HG03039 (cell line): ENCODE data around the gene WDR44.
"Not testable (repeated sequence)": the region's sequence is repeated elsewhere in the genome, so short reads cannot be mapped to it uniquely, and the experiment has no call there.

Source experiments
- ATAC-seq: cut with Tn5 transposase; IDR thresholded peaks from one replicate; pipeline ENCODE4 v1.9.1; 2021; ENCODE audit warnings: mild to moderate bottlenecking, moderate library complexity; ENCODE audit not compliant: unreplicated experiment

Gene WDR44

DNA sequence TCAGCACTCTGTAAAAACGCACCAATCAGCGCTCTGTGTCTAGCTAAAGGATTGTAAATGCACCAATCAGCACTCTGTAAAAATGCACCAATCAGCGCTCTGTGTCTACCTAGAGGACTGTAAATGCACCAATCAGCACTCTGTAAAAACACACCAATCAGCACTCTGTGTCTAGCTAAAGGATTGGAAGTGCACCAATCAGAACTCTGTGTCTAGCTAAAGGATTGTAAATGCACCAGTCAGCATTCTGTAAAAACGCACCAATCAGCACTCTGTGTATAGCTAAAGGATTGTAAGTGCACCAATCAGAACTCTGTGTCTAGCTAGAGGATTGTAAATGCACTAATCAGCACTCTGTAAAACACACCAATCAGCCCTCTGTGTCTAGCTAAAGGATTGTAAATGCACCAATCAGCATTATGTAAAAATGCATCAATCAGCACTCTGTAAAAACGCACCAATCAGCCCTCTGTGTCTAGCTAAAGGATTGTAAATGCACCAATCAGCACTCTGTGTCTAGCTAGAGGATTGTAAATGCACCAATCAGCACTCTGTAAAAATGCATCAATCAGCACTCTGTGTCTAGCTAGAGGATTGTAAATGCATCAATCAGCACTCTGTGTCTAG is 124.9 kb downstream of the WDR44 start:
- not testable (repeated sequence) for ATAC-seq

DNA sequence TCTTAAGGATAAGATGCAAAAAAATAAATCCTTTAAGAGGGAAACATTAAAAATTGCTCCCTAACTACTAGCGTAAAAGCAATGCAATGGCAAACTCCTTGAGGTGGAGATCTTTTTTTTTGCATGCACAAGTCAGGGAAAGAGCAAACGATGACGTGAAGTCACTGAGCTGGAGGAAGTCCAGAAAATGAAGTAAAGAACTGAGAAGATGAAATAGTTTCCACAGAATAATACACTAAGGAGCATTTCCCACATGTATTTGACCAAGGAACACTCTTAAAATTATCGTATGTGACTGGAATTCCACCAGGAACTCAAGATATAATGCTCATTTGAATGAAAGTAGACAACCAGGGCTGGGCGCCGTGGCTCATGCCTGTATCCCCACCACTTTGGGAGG is 128.7 kb downstream of the WDR44 start:
- ATAC-seq = no peak

DNA sequence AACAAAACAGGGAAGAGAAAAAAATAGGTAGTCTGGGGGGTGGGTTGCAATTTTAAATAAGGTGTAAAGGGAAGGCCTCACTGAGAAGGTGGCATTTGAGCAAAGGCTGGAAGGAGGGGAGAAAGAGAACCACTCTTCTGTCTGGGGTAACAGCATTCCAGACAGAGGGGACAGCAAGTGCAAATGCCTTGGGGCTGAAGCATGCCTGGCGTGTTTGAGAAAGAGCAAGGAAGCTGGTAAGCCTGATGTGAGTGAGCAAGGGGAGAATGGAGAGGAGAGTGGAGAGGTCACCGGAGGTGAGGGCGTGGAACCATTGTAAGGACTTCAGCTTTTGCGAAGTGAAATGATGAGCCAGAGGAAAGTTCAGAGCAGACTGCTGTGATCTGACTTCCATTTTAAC is 130.0 kb downstream of the WDR44 start:
- no peak for ATAC-seq

DNA sequence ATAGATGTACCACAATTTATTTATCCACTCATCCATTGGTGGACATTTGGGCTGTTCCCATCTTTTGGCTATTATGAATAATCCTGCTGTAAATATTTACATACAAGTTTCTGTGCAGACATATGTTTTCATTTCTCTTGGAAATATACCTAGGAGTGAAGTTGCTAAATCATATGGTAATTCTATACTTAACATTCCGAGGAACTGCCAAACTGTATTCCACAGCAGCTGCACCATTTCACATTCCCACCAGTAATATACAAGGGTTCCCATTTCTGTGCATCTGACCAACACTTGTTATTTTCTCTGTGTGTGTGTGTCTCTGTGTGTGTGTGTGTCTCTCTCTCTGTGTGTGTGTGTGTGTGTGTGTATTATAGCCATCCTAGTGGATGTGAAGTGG is 134.3 kb downstream of the WDR44 start:
- no peak for ATAC-seq

DNA sequence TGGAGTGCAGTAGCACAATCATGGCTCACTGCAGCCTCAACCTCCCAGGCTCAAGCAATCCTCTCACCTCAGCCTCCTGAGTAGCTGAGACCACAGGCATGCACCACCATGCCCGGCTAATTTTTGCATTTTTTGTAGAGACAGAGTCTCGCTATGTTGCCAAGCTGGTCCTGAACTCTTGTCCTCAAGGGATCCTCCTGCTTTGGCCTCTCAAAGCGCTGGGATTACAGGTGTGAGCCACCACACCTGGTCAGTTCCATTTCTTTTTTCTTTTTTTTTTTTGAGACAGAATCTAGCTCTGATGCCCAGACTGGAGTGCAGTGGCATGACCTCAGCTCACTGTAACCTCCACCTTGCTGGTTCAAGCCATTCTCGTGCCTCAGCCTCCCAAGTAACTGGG is 136.5 kb downstream of the WDR44 start:
- not testable (repeated sequence) for ATAC-seq

DNA sequence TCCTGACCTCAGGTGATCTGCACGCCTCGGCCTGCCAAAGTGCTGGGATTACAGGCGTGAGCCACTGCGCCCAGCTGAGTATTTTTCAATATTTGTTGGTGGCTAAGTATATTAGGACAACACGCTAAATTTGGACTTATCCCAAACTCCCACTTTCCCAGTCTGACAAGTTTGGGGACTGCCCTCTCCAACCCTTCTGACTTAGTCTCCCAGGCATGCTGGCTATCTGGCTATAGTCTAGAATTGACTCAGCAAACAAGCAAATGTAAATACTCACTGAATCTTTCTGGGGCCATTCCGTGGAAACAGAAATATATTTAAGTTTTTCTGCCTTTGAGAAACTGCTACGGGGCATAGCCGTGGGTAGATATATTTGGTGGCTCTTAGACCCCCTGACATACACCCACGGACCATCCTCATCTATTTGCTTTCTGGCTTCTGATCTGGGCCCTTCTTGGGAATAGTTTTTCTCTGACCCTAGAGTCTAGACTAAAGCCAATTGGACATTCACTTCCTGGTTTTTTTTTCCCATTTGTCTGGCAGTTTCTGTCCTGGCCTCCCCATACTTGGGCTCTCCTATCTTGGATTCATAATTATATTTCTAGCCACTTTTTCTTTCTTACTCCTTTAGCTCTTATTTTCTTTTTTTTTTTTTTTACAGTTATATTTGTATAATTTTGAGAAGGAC is 138.5 kb downstream of the WDR44 start:
- ATAC-seq = no peak

DNA sequence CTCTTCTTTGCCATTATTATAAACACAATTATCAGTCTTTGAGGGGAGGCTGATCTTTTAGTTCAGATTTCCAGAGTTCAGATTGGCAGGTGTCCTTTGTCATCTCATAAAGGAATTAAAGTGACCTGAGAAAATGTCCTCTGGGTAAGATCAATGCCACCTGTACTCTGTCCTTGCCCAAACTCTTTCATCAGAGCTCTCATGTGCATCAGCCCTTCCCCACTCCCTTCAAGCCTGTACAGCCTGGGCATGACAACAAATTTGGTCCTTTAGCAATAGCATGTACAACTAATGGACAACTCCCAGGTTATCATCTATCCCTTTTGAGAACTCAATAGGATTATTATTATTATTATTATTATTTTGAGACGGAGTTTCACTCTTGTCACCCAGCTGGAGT is 140.8 kb downstream of the WDR44 start:
- not testable (repeated sequence) for ATAC-seq

DNA sequence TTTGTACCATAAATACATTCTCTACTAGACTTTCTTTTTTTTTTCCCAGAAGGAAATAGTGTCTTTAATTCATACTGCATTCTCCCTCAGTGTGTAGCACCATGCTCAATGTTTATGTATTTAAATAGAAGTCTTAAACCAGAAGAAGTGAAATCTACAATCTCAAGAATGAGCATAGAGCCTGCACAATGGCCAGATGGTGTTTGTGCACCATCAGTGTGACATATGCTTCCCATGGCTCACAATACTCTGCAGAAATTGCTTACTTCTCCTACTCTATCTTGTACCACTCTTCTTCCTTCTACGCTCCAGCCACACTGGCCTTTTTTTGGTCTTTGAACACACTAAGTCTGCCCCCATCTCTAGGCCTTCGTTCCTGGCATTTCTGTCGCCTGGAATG is 147.1 kb downstream of the WDR44 start:
- ATAC-seq = no peak

DNA sequence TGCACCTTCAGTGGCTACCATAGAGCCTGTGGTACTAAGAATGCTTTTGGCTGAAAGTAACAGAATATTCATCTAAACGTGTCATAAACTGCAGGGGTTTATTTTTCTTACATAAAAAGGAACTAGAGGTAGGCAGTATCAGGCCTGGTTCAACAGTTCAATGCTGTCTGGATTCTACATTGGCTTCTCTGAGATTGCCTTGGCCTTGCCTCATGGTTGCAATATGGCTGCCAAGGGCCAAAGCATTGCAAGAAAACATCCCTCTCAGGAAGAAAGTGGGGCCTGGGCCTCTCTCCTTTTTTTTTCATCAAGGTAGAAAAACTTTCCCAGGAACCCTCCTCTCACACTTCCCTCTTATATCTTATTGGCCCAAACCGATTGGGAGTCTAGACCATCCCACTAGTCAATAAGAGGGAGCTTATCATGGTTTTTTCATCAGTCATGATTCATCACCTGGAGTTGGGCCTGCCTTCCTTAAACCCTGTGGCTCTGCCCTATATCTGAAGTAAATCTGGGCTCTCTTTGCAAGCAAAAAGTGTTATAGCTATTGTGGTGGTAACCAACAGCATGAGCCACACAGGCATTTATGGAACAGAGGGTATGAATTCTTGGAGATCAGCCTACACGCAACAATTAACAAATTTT is 147.9 kb downstream of the WDR44 start:
- ATAC-seq = no peak

DNA sequence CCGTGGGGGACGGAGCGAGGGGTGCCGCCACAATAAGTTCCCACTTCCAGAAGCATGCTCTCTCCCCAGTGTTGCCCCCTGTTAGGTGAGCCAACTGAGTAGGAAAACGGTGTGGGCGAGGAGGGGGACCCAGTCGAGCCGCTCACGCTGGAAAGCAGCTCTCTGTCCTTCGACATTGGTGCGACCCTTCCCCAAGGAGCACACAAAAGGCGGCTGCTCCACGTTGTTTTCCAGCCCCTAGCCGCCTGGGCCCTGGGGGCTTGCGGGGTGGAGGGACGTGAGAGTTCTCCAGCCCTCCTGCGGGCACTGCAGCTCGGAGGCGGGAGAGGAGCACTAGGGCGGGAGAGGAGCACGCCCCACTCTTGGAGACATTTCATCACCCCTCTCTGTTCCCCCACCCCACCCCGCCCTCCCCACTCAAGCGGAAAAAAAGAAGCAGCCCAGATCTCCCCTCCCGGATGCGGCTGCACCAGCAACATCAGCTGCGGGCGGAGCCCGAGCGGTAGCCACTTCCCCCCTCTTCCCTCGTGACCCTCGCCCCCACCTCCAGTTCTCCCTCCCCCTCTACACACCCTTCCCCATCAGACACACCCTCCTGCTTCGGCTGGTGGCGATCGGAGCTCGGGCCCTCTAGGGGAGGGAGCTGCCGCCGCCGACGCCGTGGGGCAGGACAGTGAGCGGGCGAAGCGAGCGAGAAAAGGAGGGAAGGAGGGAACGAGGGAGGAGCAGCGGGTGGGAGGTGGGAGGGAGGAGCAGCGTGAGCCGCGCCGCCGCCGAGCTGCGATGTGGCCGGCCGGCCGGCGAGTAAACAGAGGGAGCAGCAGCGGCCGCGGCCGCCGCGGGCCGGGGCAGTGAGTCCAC is 149.4 kb downstream of the WDR44 start, which contains the start of gene DOCK11:
DOCK11 (plus strand) TSS at position 755 of the 861 bp plus-strand sequence. CDS start 157 bp downstream, outside the sequence.
- ATAC-seq = peak; percentile 68

DNA sequence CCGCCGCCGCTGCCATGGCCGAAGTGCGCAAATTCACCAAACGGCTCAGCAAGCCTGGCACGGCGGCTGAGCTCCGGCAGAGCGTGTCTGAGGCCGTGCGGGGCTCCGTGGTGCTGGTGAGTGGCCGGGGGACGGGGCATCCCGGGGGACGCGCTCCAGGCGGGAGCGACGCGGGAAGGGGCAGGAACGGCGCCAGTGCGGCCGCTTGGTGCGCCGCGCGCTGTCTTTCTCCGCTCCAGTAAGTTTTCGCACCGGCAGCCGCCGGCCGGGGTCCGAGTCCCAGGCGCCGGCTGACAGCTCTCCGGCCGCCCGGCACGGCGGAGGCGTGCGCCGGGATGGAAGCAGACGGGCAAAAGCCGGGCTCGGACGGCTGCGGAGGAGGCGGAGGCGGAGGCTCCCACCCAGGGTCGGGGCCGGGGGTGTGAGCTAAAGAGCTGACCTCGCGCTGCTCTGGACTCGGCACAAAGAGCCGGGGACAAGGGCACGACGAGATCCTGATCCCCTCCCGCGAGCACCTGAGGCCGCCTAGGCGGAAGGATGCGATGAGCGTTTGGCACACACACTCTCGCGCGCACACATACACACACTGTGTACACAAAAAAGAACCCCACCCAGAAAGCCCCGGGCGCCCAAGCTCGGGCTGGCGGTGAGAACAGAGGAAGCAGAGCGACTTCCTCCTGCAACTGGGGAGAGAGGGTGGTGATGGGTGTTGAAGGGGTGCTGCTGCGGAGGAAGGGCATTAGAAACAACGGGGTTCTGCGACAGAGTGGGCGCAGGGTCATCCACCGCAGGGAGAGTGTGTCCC is 150.3 kb downstream of the WDR44 start:
- peak; percentile 38 for ATAC-seq

DNA sequence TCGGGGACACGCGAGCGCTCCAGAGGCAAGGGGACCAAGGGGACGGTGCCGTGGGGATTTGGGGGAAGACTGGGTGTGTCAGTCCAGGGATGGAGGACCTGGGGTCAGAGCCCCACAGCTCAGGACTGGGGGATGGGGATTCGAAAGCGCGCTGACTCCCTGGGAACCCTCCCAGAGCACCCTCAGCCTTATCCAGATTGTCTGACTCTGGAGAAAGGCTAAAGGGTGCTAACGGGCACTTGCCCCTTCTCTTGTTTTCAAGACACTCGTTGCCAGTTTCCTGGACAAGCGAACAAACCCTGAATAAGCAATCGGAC is 150.8 kb downstream of the WDR44 start:
- ATAC-seq = peak; percentile 7

DNA sequence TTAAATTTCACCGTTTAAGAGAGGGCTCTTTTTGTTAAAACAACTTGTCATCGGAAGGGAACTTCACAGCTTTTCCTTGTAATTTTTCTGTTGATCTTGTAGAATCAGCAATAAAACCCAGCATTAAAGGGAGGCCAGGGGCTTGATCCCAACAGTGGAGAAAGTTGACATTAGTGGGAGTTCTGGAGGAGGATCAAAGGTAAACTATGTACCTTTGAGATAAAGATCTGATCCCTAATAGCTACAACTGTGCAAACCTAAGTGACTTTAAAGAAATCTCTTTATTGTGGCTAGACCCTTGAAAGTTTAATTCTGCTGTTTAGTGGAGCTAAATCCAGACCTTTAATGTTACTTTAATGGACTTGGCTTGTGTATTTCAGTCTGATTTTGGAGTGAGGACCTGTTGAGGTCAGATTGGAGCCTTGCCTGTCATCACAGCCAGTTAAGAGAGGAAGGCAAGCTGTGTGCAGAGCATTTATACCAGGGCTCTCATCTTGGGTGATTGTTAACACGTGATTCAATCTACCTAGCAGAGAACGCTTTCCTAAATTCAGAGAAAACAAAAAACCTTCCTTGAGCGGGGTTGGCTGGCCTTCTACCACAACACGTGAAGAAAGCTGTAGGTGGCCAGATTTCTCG is 151.4 kb downstream of the WDR44 start:
- ATAC-seq = no peak

DNA sequence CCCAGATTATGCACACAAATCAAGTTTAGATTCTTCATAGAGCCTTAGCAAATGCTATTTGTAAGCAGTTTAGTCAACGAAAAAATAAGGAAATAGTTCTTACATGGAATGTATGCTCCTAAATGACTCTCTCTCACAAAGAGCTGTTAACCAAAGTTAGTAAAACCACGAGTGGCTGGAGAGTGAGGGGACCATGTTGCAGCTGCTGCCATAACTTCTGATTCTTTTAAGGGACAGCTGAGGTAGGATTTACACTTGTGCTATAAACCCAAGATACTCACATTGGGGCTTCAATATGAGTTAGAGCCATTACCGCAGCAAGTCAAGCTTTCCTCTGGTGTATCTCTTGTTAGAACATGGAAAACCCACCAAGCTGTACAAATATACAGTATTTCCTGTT is 152.4 kb downstream of the WDR44 start:
- no peak for ATAC-seq

DNA sequence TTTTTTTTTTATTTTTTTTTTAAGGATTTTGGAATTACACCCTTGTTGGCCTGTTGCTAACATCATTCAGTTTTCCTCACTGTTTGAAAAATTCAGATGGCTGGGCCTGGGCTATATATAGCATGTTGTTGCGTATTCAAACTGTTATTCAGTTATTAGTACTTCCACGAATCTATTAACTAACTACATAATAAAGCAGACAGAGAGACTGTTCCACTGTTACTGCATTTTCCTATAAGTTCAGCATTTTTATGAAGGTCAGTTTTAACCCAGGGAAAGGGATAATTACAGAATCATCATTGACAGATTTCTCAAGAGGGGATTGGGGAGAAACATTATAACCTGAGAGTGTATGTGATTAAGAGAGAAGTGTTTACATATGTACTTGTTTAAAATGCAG is 152.8 kb downstream of the WDR44 start:
- no peak for ATAC-seq

DNA sequence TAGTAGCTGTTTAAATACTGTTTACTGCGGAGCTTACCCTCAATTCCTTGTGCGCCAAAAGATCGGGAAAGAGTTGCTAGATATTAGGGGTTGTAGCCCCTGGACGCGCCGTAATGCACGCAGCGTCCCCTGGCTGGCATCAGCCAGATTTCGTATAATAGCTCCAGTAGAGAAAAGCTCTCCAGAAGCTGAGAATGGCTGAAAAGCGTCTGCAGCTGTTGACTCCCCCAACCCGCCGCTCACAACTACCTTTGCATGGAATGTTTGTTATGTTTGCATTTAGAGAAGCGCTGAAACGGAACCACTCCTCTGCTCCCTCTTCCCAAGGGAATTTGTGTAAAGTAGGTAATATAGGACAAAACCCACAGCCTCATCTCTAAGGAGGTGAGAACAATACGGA is 153.4 kb downstream of the WDR44 start:
- ATAC-seq = no peak
